GM23338 (cell line): ENCODE results near the gene ERP44. TPM values are rescaled to one million over a fixed set of nuclear protein-coding genes. Genes with fewer than 3 reads are reported as not detected.

Experiments used
- ATAC-seq: fragments of 200-7000 bp; cut with Tn5 transposase; 3 replicates; pipeline ENCODE4 v1.9.1; 2020
- DNase-seq: peaks from one replicate; pipeline ENCODE4 v3.0.0-alpha.2; 2015; ENCODE audit warnings: low spot score
- H2AFZ ChIP-seq: fragments of 200-600 bp; sonication (generic); 2 replicates; pipeline ENCODE4 v1.8.0; 2016; ENCODE audit warnings: antibody characterized with exemption, mild to moderate bottlenecking, moderate library complexity
- H3F3A ChIP-seq: fragments of 200-600 bp; sonication (generic); replicated peaks from 2 replicates; pipeline ENCODE4 v1.8.0; 2017; ENCODE audit warnings: antibody characterized with exemption, mixed run types, low read depth
- H3K27ac ChIP-seq: fragments of 200-600 bp; sonication (generic); 2 replicates; pipeline ENCODE4 v1.6.1; 2016; ENCODE audit warnings: low read depth
- H3K27me3 ChIP-seq: fragments of 200-600 bp; sonication (generic); 2 replicates; pipeline ENCODE4 v1.8.0; 2016; ENCODE audit warnings: mild to moderate bottlenecking, mixed run types, moderate library complexity; ENCODE audit not compliant: insufficient read depth
- H3K36me3 ChIP-seq: fragments of 200-600 bp; sonication (generic); 2 replicates; pipeline ENCODE4 v1.8.0; 2016; ENCODE audit warnings: mild to moderate bottlenecking; ENCODE audit not compliant: insufficient read depth
- H3K4me1 ChIP-seq: fragments of 200-600 bp; sonication (generic); 2 replicates; pipeline ENCODE4 v1.8.0; 2016; ENCODE audit warnings: mild to moderate bottlenecking, moderate library complexity; ENCODE audit not compliant: insufficient read depth
- H3K4me2 ChIP-seq: fragments of 200-600 bp; sonication (generic); 2 replicates; pipeline ENCODE4 v1.7.1; 2017; ENCODE audit warnings: mixed run types
- H3K4me3 ChIP-seq: fragments of 200-600 bp; sonication (generic); 2 replicates; pipeline ENCODE4 v1.6.1; 2016; ENCODE audit warnings: mixed run types
- H3K79me2 ChIP-seq: fragments of 200-600 bp; sonication (generic); replicated peaks from 2 replicates; pipeline ENCODE4 v1.8.0; 2017; ENCODE audit warnings: mild to moderate bottlenecking; ENCODE audit not compliant: insufficient read depth
- H3K9me2 ChIP-seq: fragments of 200-600 bp; sonication (generic); 2 replicates; pipeline ENCODE4 v1.8.0; 2017; ENCODE audit not compliant: insufficient read depth
- H4K20me1 ChIP-seq: fragments of 200-600 bp; sonication (generic); replicated peaks from 2 replicates; pipeline ENCODE4 v1.8.0; 2017; ENCODE audit warnings: mild to moderate bottlenecking; ENCODE audit not compliant: insufficient read depth
- H3K27ac Mint-ChIP-seq: 2 replicates; pipeline ENCODE4 v1.8.0; 2020; ENCODE audit warnings: inconsistent platforms, mild to moderate bottlenecking, moderate library complexity, mixed read lengths
- H3K27me3 Mint-ChIP-seq: 3 replicates; pipeline ENCODE4 v1.8.0; 2022; ENCODE audit warnings: low read depth, mild to moderate bottlenecking, moderate library complexity, mixed read lengths, inconsistent platforms; ENCODE audit not compliant: insufficient read depth, poor library complexity
- H3K36me3 Mint-ChIP-seq: 3 replicates; pipeline ENCODE4 v1.8.0; 2021; ENCODE audit warnings: low read depth, mild to moderate bottlenecking, inconsistent platforms, moderate library complexity, mixed read lengths
- H3K4me1 Mint-ChIP-seq: 3 replicates; pipeline ENCODE4 v1.8.0; 2020; ENCODE audit warnings: mild to moderate bottlenecking, inconsistent platforms, mixed read lengths
- H3K4me3 Mint-ChIP-seq: 3 replicates; pipeline ENCODE4 v1.8.0; 2021; ENCODE audit warnings: moderate library complexity, mild to moderate bottlenecking, inconsistent platforms, mixed read lengths
- H3K9me3 Mint-ChIP-seq: 3 replicates; pipeline ENCODE4 v1.8.0; 2020; ENCODE audit warnings: moderate library complexity, mild to moderate bottlenecking, inconsistent platforms, mixed read lengths
- CREB1 ChIP-seq: fragments of 250-450 bp; sonication (Bioruptor Pico); IDR thresholded peaks from 2 replicates; pipeline ENCODE4 v1.5.0; 2020; ENCODE audit warnings: low read depth, mild to moderate bottlenecking, moderate library complexity
- EZH2phosphoT487 ChIP-seq: fragments of 200-600 bp; sonication (generic); IDR thresholded peaks from one replicate; pipeline ENCODE4 v1.8.1; 2018; ENCODE audit warnings: antibody characterized with exemption; ENCODE audit not compliant: unreplicated experiment
- JUNB ChIP-seq: IDR thresholded peaks from one replicate; pipeline ENCODE4 v1.6.1; 2016; ENCODE audit warnings: antibody characterized with exemption; ENCODE audit not compliant: unreplicated experiment
- ZNF114 ChIP-seq: fragments of 250-450 bp; sonication (Bioruptor Pico); IDR thresholded peaks from 2 replicates; pipeline ENCODE4 v1.5.0; 2020; ENCODE audit warnings: mild to moderate bottlenecking, moderate library complexity
- polyA plus RNA-seq: library from polyadenylated mRNA; unstranded; fragments of >200 nt; fragmentation: Nextera tagmentation; extraction: Ambion mirVana; gene quantifications from 2 replicates; pipeline ENCODE4 v1.2.1, GENCODE V29; 2016
- total RNA-seq: library from RNA; depleted of rRNA; stranded (reverse); fragments of >200 nt; shearing (Covaris generic); gene quantifications from 2 replicates; pipeline ENCODE4 v1.2.3, GENCODE V29; 2014
- TF ChIP-seq, protein P1 (sequence below), 2 experiments: fragments of 200-600 bp in 1 of 2; sonication (generic) in 1 of 2; conservative IDR thresholded peaks; 2 replicates each; pipeline versions ENCODE4 v1.5.1 to v1.6.1; 2016 to 2017; ENCODE audit warnings: antibody characterized with exemption in 2 of 2, low read depth in 2 of 2, mild to moderate bottlenecking in 2 of 2, moderate library complexity in 1 of 2
- TF ChIP-seq, protein P2 (sequence below): fragments of 250-450 bp; sonication (Bioruptor Pico); IDR thresholded peaks from 2 replicates; pipeline ENCODE4 v1.5.0; 2020; ENCODE audit warnings: mild to moderate bottlenecking, moderate library complexity

The ERP44 gene
- total and polyA plus RNA-seq, 2 experiments from 2014 or later: 13.0 to 24.1 TPM

DNA sequence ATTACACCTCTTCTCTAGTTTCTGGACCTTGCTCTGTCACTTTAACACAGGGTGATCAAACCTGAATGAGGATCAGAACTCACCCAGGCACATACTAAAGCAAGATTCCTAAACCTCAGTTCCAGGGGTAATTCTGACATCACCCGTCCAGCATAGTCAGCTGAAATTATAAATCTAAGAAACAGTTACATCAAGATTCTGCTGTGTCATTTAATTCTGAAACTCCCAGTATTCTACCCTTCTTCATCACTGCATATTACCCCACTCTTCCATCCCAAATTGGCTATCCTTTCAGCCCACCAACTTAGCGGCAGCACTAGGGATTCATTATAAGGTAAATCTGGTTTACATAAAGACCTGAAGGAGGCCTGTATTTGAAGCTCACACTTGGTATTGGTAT, 128.3 kb downstream of the ERP44 start:
- Histone ChIP-seq H3F3A (no peaks in the 10 kb centered on the region), H3K9me2 (no peaks in the 10 kb centered on the region), H3K79me2 (no peaks in the 10 kb centered on the region), H3K4me3 (no peak overlapping the region), H3K4me2 (no peak overlapping the region), H3K36me3 (no peaks in the 10 kb centered on the region), H4K20me1 (no peaks in the 10 kb centered on the region), H3K27ac (no peak overlapping the region), H2AFZ (no peak overlapping the region), H3K27me3 (no peaks in the 10 kb centered on the region), H3K4me1 (peaks cover 3% of the 10 kb centered on the region; the same call in 1 of the 2 replicates)
- Mint-ChIP-seq H3K4me1 (peaks cover 27% of the 10 kb centered on the region), H3K27me3 (no peaks in the 10 kb centered on the region), H3K4me3 (no peak overlapping the region), H3K36me3 (no peaks in the 10 kb centered on the region), H3K27ac (no peak overlapping the region), H3K9me3 (no peaks in the 10 kb centered on the region)
- TF ChIP-seq ZNF114 (CRISPR knock-in tag): no peak
- no peak for TF ChIP-seq EZH2phosphoT487
- TF ChIP-seq CREB1 (CRISPR knock-in tag): no peak
- TF ChIP-seq, protein P1, sequence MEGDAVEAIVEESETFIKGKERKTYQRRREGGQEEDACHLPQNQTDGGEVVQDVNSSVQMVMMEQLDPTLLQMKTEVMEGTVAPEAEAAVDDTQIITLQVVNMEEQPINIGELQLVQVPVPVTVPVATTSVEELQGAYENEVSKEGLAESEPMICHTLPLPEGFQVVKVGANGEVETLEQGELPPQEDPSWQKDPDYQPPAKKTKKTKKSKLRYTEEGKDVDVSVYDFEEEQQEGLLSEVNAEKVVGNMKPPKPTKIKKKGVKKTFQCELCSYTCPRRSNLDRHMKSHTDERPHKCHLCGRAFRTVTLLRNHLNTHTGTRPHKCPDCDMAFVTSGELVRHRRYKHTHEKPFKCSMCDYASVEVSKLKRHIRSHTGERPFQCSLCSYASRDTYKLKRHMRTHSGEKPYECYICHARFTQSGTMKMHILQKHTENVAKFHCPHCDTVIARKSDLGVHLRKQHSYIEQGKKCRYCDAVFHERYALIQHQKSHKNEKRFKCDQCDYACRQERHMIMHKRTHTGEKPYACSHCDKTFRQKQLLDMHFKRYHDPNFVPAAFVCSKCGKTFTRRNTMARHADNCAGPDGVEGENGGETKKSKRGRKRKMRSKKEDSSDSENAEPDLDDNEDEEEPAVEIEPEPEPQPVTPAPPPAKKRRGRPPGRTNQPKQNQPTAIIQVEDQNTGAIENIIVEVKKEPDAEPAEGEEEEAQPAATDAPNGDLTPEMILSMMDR (conservative IDR thresholded peaks at IDR 0.05; ENCODE audit: low read depth in 2 of 2): no peak
- DNase-seq: no peak
- ATAC-seq: no peak

DNA sequence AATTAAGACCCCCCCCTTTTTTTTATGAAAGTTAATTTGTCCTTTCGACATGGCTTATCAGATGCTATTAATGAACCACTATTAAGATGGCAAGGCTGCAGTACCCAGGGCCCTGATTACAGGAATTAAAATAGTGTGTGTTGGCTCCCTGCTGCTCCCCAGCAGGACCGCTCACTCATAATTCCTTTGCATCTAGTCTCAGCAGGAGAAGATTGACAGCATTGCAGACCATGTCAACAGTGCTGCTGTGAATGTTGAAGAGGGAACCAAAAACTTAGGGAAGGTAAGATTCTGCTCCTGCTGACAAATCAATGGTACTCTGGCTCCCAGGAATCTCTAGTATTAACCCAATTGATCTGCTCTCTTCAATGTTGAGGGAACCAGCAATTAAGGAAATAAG, 131.3 kb downstream of the ERP44 start:
- Histone ChIP-seq H3K36me3 (no peaks in the 10 kb centered on the region), H3K9me2 (no peaks in the 10 kb centered on the region), H4K20me1 (no peaks in the 10 kb centered on the region), H3K27ac (no peak overlapping the region), H3K4me1 (peaks cover 3% of the 10 kb centered on the region; the same call in 1 of the 2 replicates), H3K79me2 (no peaks in the 10 kb centered on the region), H3K4me3 (no peak overlapping the region), H3K27me3 (no peaks in the 10 kb centered on the region), H3K4me2 (no peak overlapping the region), H2AFZ (no peak overlapping the region), H3F3A (no peaks in the 10 kb centered on the region)
- H3K9me3 Mint-ChIP-seq: no peaks in the 10 kb centered on the region
- DNase-seq (peak; percentile 32), ATAC-seq (peak; percentile 81)
- H3K4me3 Mint-ChIP-seq: no peak overlapping the region; the same call in 2 of the 3 replicates
- no peaks in the 10 kb centered on the region for H3K36me3 Mint-ChIP-seq
- no peak for TF ChIP-seq JUNB
- TF ChIP-seq, protein P2, sequence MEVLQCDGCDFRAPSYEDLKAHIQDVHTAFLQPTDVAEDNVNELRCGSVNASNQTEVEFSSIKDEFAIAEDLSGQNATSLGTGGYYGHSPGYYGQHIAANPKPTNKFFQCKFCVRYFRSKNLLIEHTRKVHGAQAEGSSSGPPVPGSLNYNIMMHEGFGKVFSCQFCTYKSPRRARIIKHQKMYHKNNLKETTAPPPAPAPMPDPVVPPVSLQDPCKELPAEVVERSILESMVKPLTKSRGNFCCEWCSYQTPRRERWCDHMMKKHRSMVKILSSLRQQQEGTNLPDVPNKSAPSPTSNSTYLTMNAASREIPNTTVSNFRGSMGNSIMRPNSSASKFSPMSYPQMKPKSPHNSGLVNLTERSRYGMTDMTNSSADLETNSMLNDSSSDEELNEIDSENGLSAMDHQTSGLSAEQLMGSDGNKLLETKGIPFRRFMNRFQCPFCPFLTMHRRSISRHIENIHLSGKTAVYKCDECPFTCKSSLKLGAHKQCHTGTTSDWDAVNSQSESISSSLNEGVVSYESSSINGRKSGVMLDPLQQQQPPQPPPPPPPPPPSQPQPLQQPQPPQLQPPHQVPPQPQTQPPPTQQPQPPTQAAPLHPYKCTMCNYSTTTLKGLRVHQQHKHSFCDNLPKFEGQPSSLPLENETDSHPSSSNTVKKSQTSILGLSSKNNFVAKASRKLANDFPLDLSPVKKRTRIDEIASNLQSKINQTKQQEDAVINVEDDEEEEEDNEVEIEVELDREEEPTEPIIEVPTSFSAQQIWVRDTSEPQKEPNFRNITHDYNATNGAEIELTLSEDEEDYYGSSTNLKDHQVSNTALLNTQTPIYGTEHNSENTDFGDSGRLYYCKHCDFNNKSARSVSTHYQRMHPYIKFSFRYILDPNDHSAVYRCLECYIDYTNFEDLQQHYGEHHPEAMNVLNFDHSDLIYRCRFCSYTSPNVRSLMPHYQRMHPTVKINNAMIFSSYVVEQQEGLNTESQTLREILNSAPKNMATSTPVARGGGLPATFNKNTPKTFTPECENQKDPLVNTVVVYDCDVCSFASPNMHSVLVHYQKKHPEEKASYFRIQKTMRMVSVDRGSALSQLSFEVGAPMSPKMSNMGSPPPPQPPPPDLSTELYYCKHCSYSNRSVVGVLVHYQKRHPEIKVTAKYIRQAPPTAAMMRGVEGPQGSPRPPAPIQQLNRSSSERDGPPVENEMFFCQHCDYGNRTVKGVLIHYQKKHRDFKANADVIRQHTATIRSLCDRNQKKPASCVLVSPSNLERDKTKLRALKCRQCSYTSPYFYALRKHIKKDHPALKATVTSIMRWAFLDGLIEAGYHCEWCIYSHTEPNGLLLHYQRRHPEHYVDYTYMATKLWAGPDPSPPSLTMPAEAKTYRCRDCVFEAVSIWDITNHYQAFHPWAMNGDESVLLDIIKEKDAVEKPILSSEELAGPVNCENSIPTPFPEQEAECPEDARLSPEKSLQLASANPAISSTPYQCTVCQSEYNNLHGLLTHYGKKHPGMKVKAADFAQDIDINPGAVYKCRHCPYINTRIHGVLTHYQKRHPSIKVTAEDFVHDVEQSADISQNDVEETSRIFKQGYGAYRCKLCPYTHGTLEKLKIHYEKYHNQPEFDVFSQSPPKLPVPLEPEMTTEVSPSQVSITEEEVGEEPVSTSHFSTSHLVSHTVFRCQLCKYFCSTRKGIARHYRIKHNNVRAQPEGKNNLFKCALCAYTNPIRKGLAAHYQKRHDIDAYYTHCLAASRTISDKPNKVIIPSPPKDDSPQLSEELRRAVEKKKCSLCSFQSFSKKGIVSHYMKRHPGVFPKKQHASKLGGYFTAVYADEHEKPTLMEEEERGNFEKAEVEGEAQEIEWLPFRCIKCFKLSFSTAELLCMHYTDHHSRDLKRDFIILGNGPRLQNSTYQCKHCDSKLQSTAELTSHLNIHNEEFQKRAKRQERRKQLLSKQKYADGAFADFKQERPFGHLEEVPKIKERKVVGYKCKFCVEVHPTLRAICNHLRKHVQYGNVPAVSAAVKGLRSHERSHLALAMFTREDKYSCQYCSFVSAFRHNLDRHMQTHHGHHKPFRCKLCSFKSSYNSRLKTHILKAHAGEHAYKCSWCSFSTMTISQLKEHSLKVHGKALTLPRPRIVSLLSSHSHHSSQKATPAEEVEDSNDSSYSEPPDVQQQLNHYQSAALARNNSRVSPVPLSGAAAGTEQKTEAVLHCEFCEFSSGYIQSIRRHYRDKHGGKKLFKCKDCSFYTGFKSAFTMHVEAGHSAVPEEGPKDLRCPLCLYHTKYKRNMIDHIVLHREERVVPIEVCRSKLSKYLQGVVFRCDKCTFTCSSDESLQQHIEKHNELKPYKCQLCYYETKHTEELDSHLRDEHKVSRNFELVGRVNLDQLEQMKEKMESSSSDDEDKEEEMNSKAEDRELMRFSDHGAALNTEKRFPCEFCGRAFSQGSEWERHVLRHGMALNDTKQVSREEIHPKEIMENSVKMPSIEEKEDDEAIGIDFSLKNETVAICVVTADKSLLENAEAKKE (CRISPR knock-in tag): 0 out of 2 replicates have a peak, but pooled peaks have one; percentile 39
- TF ChIP-seq, protein P1 (conservative IDR thresholded peaks at IDR 0.05; ENCODE audit: low read depth in 2 of 2): no peak
- peaks cover 27% of the 10 kb centered on the region for H3K4me1 Mint-ChIP-seq
- no peaks in the 10 kb centered on the region for H3K27me3 Mint-ChIP-seq
- H3K27ac Mint-ChIP-seq: peak overlapping the region; percentile 59; the same call in 1 of the 2 replicates
